ENCODE measurements around the gene FAM47E.
"Not testable (repeated sequence)": the region's sequence is repeated elsewhere in the genome, so short reads cannot be mapped to it uniquely, and the experiment has no call there.

FAM47E gene

GRCh38 chr4:76270244-76271175, 19.0 kb downstream of the FAM47E start:
- DNase-seq: no peak

DNA sequence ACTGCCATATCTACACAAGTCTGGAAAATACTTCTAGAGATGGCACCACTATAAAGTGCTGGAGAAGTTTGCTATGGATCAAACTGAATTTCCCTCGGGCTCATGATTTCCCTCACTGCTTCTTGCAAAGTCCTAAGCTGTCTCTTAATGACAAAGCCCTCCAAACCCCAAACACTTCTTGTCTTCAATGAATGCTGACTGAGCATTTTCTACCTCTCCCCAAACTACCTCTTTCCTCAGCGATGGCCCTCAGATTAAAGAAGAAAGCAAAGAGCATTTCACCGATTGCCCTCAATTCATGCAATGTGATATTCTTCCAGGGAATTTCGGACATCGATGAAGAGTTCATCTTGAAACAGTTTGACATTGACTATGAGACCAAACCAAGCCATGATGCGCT, 19.7 kb downstream of the FAM47E start:
- DNase-seq: no peak

- no peak for DNase-seq
Measured at GRCh38 chr4:76272073-76272472, 20.6 kb downstream of the FAM47E start.

DNA sequence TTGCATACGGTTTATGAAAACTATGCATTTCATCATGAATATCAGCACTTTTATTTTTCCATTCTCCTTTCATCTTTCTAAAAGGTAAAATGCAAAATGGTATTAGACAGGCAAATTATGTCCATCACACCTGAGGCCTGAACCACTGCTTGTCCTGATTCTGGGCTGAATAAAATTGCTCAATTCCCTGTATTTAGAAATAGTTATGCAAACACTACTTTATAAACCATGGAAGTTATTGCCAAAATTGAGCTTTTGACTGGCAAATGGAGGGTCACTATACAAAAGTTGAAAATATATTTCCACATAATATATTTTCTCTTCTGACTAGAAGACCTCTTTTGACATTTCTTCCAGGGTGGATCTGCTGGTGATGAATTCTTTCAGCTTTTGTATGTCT, 21.1 kb downstream of the FAM47E start:
- no peak for DNase-seq

DNA sequence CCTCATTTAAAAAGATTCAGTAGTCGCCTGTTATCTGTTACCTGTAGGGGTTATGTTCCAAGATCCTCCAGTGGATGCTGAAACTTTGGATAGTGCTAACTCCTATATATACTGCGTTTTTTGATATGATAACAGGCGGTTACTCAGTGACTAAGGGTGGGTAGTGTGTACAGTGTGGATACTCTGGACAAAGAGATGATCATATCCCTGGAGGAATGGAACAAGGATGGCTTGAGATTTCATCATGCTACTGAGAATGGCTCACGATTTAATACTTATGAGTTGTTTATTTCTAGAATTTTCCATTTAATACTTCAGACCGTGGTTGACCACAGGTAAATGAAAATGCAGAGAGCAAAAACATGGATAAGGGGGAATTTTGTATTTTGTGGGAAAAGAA, 21.5 kb downstream of the FAM47E start:
- DNase-seq: no peak

- DNase-seq: no peak
Measured at GRCh38 chr4:76275486-76276124, 24.1 kb downstream of the FAM47E start.

DNA sequence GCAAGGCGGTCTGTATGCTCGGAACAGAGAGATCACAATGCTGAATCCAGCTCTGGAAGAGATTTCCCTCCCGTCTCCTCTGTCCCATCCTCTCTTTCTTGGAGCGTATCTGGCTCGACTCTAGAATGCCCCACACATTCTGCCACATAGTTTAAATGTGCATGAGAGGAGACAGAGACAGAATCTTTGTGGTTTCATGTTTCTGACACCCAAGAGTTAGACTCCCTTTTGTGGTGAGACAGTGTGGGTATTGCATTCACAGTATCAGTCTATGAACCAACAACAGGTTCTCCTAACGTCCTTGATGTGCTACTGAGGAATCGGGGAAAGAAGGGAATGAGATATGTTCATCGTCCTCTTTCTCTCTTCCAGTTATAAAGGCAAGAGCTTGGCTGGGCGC, 25.3 kb downstream of the FAM47E start:
- no peak for DNase-seq

DNA sequence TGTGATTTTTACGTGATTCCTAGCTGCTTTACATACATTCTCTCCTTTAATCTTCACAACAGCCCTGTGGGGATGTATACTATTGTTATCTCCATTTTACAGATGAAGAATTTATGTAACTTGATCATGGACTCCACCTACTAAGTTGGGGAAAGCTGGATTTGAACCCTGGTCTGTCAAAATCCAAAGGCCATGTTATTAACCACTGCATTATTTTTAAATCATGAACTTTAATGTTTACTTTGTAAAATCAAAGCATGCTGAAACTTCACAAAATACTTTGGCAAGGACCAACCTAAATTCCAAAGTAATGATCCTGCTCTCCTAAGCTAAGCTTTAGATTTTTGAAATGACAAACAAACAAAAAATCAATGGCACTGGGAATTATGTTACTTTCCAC, 26.1 kb downstream of the FAM47E start:
- DNase-seq: no peak

DNA sequence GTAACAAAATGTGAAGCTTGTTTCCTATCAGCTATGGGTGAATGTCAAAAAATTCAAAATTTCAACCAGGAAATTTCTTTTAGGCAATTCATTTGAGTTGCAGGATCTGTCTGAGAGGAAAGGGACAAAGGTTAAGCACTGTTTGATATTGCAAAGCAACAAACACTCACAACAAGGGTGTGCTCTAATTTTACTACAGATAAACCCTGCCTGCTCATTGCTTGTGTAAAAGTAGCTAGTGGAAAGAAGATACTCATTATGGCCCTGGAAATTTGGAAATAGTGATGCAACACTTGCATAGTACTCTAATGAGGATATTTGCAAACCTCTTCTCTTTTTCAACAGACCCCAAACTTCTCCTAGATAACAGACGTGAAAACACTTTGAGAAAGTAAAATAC, 27.1 kb downstream of the FAM47E start:
- DNase-seq: no peak

- DNase-seq: no peak
Measured at GRCh38 chr4:76279462-76279861, 27.9 kb downstream of the FAM47E start.

DNA sequence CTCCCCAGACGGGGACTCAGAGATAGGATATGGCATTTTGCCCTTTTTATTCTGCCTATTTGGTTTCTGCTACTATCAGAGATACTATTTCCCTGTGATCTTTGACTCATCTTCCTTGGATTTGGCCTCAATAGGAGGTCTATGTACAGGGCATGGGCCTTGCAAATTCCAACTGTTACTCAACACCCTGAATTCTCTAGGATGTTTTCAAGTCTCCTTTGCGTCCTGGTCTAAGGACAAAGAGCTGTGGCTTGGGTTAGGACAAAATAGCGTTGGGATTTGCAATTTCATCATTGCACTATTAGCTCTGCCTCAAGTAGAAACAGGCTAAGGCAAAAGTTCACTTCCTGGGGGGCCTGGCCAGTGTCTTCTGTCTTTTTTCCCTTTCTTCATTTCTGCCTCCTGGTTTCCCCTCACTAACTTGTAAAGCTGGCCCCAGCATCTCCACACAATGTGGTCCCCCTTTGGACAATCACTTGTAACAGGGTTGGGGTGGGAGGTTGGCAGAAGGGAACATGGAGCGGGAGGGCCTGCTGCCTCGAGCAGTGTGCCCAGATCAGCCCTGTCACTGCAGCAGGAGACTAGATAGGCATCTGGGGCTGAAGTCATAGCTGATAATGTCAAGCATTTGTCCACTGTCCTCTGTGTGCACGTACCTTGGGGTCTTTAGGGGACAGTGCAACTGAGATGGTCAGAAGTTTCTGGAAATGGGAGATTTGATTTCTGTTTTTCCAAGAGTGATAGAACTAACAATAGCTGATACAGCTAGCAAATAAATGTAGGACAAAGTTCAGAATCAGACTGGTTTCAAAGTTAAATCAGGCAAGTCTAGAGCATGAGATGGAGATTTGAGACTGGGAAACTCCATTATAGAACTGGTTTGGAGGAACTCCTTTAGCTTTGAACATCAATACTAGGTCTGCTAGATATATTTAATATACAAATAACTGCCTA, 29.2 kb downstream of the FAM47E start:
- DNase-seq: no peak

DNA sequence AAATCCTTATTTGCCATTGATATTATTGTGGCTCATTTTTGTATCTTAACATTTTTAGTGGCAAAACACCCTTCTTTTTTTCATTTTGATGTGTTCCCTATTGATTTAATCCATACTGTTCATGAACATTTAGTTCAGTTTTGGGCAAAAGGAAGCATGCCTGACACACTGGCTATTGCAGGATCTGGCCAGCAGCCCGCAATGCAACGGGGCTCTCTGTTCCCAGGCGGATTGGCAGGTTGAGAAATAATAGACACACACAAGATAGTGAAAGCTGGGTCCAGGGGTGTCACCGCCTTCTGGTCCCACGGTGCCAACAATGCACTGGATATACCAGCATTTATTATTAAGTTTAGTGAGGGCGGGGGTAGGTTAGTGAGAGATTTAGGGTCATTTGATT, 30.1 kb downstream of the FAM47E start:
- not testable (repeated sequence) for DNase-seq

DNA sequence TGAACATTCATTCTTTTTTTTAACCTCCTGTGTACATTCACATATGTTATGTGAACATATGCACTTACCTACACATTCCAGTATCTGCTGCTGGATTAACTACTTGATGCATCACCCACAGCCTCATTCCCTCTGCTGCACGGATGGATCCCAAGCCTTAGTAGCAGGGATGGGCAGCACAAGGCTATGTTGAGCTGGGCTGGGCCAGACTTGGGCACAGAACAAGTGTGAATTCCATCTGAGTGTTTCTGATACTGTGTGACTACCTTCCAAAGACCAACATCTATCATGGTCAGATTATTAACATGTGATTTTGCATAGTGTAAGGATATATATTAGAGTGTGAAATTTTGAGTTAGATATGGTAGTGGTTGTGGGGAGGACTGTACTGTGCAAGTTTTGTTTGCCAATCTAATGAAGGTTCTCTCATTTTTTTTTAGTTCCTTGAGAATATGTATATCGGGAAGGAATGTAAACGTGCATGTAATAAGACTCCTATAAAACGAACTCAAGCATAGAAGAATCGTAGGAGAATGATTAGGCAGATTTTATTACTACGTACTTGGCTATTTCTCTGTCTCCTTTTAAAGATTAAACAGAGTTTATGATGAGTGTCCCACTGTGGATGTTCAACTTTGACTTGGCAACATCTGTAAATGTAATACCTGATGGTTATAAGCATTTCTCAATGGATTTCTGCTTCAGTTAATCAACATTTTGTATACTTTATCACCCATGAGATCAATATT, 31.6 kb downstream of the FAM47E start:
- no peak for DNase-seq

- DNase-seq: no peak
Measured at GRCh38 chr4:76283900-76284299, 32.4 kb downstream of the FAM47E start.

GRCh38 chr4:76287811-76288210, 36.3 kb downstream of the FAM47E start:
- DNase-seq: not testable (repeated sequence)

- DNase-seq: no peak
Measured at GRCh38 chr4:76292730-76293129, 41.2 kb downstream of the FAM47E start.

DNA sequence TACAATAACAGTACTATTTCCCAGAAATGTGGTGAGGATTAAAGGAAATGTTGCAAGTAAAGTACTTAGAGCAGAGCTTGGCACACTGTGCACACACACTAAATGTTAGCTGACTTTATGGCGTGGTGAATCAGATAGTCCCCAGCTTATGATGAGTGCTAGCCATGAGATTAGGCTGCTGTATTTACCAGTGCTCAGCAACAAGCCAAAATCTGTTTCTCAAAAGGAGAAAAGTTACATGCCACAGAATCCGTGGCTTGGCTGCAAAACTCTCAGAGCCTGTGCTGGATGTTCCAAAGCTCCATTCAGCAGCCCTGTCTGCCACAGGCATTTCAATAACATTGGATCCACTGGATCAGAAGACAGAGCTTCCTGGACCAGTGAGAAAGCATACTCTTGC, 42.3 kb downstream of the FAM47E start:
- DNase-seq: no peak

GRCh38 chr4:76296286-76296820, 44.8 kb downstream of the FAM47E start:
- no peak for DNase-seq

GRCh38 chr4:76298227-76298626, 46.7 kb downstream of the FAM47E start:
- DNase-seq: no peak

GRCh38 chr4:76300012-76300411, 48.5 kb downstream of the FAM47E start:
- no peak for DNase-seq

DNA sequence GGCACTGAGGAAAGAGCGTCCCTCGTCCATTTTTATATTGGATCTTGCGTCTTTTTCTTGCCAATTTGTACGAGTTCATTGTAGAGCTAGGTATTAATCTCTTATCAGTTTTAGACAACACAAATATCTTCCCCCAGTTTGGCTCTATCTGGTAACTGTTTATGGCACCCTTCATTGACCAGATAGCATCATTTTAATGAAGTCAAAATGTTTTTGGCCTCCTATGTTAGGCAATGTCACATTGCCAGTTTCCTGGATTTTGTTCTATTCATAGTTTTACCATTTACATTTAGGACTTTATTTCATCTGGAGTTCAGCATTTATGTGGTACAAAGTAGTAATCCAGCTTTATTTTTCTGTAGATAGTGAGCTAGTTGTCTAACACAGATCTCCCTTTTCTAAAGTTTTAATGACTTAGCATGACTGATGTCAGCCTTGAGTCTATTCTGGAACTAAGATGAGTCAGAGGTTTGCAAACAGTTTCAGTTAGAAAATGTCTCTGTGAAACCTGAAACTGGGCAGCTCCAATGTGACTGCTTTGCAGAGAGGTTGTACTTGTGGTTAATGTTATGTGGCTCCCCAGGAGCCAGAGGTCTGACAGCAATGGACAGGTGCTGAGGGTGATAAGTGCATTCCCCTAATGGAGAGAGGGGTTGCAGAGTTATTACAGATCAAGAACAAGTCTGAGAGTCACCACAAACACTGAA, 49.7 kb downstream of the FAM47E start:
- no peak for DNase-seq

DNA sequence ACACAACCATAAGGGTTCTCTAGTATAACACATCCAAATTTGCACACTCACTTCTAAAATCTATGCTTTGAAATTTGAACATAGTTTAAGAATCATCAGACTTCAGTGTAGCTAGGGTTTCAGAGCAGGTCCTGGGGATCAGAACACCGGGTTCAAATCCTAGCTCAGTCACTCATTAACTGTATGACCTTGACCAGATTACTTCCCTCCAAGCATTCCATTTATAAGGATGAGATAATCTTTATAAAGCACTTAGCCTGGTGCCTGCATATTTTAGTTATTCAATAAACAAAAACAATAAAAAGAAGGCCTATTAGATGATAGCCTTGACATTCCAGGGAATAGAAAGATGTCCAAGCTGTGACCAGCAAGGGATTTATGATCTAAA, 50.2 kb downstream of the FAM47E start:
- no peak for DNase-seq
